ENCODE measurements around the gene RBM27.

DNA sequence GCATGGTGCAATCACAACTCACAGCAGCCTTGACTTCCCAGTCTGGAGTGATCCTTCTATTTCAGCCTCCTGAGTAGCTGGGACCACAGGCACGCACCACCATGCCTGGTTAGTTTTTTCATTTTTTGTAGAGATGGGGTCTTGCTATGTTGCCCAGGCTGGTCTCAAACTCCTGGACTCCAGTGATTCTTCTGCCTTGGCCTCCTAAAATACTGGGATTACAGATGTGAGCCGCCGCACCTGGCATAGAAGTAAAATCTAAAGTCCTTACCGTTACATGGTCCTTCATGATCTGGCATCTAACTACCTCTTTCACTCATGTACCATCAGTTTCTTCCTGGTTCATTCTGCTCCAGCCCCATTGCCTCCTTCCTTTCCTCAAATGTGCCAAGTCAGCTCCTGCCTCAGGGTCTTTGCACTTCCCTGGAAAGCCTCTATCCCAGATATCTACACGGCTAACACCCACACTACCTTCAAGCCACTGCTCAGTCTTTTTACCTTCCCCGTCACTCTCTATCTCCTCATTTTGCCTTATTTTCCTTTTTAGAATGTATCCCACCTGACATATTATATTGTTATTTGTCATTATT lies 6.9 kb upstream of the RBM27 start:
- TF ChIP-seq, protein P1, sequence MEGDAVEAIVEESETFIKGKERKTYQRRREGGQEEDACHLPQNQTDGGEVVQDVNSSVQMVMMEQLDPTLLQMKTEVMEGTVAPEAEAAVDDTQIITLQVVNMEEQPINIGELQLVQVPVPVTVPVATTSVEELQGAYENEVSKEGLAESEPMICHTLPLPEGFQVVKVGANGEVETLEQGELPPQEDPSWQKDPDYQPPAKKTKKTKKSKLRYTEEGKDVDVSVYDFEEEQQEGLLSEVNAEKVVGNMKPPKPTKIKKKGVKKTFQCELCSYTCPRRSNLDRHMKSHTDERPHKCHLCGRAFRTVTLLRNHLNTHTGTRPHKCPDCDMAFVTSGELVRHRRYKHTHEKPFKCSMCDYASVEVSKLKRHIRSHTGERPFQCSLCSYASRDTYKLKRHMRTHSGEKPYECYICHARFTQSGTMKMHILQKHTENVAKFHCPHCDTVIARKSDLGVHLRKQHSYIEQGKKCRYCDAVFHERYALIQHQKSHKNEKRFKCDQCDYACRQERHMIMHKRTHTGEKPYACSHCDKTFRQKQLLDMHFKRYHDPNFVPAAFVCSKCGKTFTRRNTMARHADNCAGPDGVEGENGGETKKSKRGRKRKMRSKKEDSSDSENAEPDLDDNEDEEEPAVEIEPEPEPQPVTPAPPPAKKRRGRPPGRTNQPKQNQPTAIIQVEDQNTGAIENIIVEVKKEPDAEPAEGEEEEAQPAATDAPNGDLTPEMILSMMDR (IDR thresholded peaks at IDR 0.05), result no peak
- no peak for TF ChIP-seq POLR2A (IDR thresholded peaks at IDR 0.05)

Measured in right lobe of liver (tissue), 4 donors.